Parathyroid adenoma (tissue), 2 donors: ENCODE measurements around the gene DIP2C.

Experiments used
- H2AFZ ChIP-seq: fragments of 300-600 bp; sonication (generic); one replicate; pipeline ENCODE4 v1.7.0; 2017; ENCODE audit warnings: antibody characterized with exemption, mild to moderate bottlenecking
- H3K27ac ChIP-seq: fragments of 300-600 bp; sonication (generic); one replicate; pipeline ENCODE4 v1.7.0; 2017
- H3K27me3 ChIP-seq: fragments of 300-600 bp; sonication (generic); one replicate; pipeline ENCODE4 v1.7.0; 2017; ENCODE audit warnings: low read length; ENCODE audit not compliant: control insufficient read depth, insufficient read depth
- H3K36me3 ChIP-seq: fragments of 300-600 bp; sonication (generic); one replicate; pipeline ENCODE4 v1.7.0; 2017; ENCODE audit warnings: low read length; ENCODE audit not compliant: control insufficient read depth, insufficient read depth
- H3K4me1 ChIP-seq: fragments of 300-600 bp; sonication (generic); one replicate; pipeline ENCODE4 v1.7.0; 2017; ENCODE audit warnings: control low read depth
- H3K4me2 ChIP-seq: fragments of 300-600 bp; sonication (generic); one replicate; pipeline ENCODE4 v1.7.0; 2017; ENCODE audit warnings: low read length
- H3K4me3 ChIP-seq: fragments of 300-600 bp; sonication (generic); one replicate; pipeline ENCODE4 v1.7.0; 2017; ENCODE audit warnings: low read depth, low read length
- H3K79me2 ChIP-seq: fragments of 300-600 bp; sonication (generic); one replicate; pipeline ENCODE4 v1.7.0; 2017; ENCODE audit warnings: control low read depth
- H3K9ac ChIP-seq: fragments of 300-600 bp; sonication (generic); one replicate; pipeline ENCODE4 v1.7.0; 2017; ENCODE audit warnings: mild to moderate bottlenecking
- H3K9me3 ChIP-seq: fragments of 300-600 bp; sonication (generic); one replicate; pipeline ENCODE4 v1.7.0; 2017; ENCODE audit warnings: low read length; ENCODE audit not compliant: control insufficient read depth
- CTCF ChIP-seq: fragments of 300-600 bp; sonication (generic); IDR thresholded peaks from one replicate; pipeline ENCODE4 v1.7.0; 2017; ENCODE audit warnings: antibody characterized with exemption, mild to moderate bottlenecking
- donor health status: primary hyperparathyroidism.

The DIP2C gene

GRCh38 chr10:631266-631665, 58.2 kb downstream of the DIP2C start:
- no peak overlapping the region for H3K4me3 ChIP-seq
- H3K4me2 ChIP-seq: no peak overlapping the region
- no peaks in the 10 kb centered on the region for H3K27me3 ChIP-seq
- no peak overlapping the region for H2AFZ ChIP-seq
- TF ChIP-seq CTCF: no peak
- no peaks in the 10 kb centered on the region for H3K36me3 ChIP-seq
- peaks cover 19% of the 10 kb centered on the region for H3K4me1 ChIP-seq
- no peak overlapping the region for H3K27ac ChIP-seq
- peaks cover 30% of the 10 kb centered on the region for H3K79me2 ChIP-seq
- H3K9ac ChIP-seq: no peak overlapping the region
- no peaks in the 10 kb centered on the region for H3K9me3 ChIP-seq

- H3K27me3 ChIP-seq: no peaks in the 10 kb centered on the region
- H3K4me2 ChIP-seq: no peak overlapping the region
- H2AFZ ChIP-seq: no peak overlapping the region
- peaks cover 30% of the 10 kb centered on the region for H3K79me2 ChIP-seq
- TF ChIP-seq CTCF: no peak
- peaks cover 24% of the 10 kb centered on the region for H3K4me1 ChIP-seq
- no peaks in the 10 kb centered on the region for H3K36me3 ChIP-seq
- H3K4me3 ChIP-seq: no peak overlapping the region
- H3K9ac ChIP-seq: no peak overlapping the region
- no peak overlapping the region for H3K27ac ChIP-seq
- H3K9me3 ChIP-seq: no peaks in the 10 kb centered on the region
Observed at GRCh38 chr10:630581-631073, 58.8 kb downstream of the DIP2C start.

- Histone ChIP-seq H3K79me2 (peaks cover 27% of the 10 kb centered on the region), H2AFZ (no peak overlapping the region), H3K4me1 (peaks cover 32% of the 10 kb centered on the region), H3K27ac (no peak overlapping the region), H3K36me3 (no peaks in the 10 kb centered on the region), H3K4me3 (no peak overlapping the region), H3K9ac (no peak overlapping the region), H3K4me2 (no peak overlapping the region), H3K9me3 (no peaks in the 10 kb centered on the region), H3K27me3 (no peaks in the 10 kb centered on the region)
- no peak for TF ChIP-seq CTCF
Observed at GRCh38 chr10:629186-629998, 60.1 kb downstream of the DIP2C start.

GRCh38 chr10:628386-629045, 61.0 kb downstream of the DIP2C start:
- Histone ChIP-seq H3K27me3 (no peaks in the 10 kb centered on the region), H3K36me3 (no peaks in the 10 kb centered on the region), H2AFZ (no peak overlapping the region), H3K79me2 (peaks cover 31% of the 10 kb centered on the region), H3K27ac (no peak overlapping the region), H3K4me1 (peaks cover 29% of the 10 kb centered on the region), H3K9ac (no peak overlapping the region), H3K4me2 (no peak overlapping the region), H3K4me3 (no peak overlapping the region), H3K9me3 (no peaks in the 10 kb centered on the region)
- TF ChIP-seq CTCF: no peak
